Naive B cell (primary cell): ENCODE results near the gene RGS6. TPM values are rescaled to one million over a fixed set of nuclear protein-coding genes. Genes with fewer than 3 reads are reported as not detected.
"Not testable (repeated sequence)": the region's sequence is repeated elsewhere in the genome, so short reads cannot be mapped to it uniquely, and the experiment has no call there.

Source experiments
- ATAC-seq, 2 donors: fragments of 150-1000 bp; cut with Tn5 transposase; 2 replicates each; pipeline ENCODE4 v1.10.0; 2021; ENCODE audit warnings: low read depth in 2 of 2, mild to moderate bottlenecking in 2 of 2, moderate library complexity in 2 of 2
- DNase-seq: peaks from one replicate; pipeline ENCODE4 v3.0.0; 2022
- H3K27ac Mint-ChIP-seq, 6 donors: one replicate each; pipeline ENCODE4 v1.8.0; 2020 to 2022; ENCODE audit warnings: mild to moderate bottlenecking in 6 of 6, mixed read lengths in 6 of 6, moderate library complexity in 5 of 6, inconsistent platforms in 2 of 6
- H3K27me3 Mint-ChIP-seq, 3 donors: one replicate each; pipeline ENCODE4 v1.8.0; 2021 to 2022; ENCODE audit warnings: mixed read lengths in 3 of 3, mild to moderate bottlenecking in 1 of 3
- H3K36me3 Mint-ChIP-seq, 2 donors: one replicate each; pipeline ENCODE4 v1.8.0; 2020 to 2022; ENCODE audit warnings: mixed read lengths in 2 of 2, inconsistent platforms in 1 of 2, mild to moderate bottlenecking in 1 of 2
- H3K4me1 Mint-ChIP-seq, 3 donors: one replicate each; pipeline ENCODE4 v1.8.0; 2020 to 2022; ENCODE audit warnings: mixed read lengths in 3 of 3, inconsistent platforms in 1 of 3, mild to moderate bottlenecking in 1 of 3, moderate library complexity in 1 of 3
- H3K4me3 Mint-ChIP-seq, 8 donors: one replicate each; pipeline ENCODE4 v1.8.0; 2020 to 2022; ENCODE audit warnings: mild to moderate bottlenecking in 8 of 8, mixed read lengths in 8 of 8, moderate library complexity in 8 of 8, inconsistent platforms in 2 of 8
- H3K9me3 Mint-ChIP-seq, 7 donors: one replicate each; pipeline ENCODE4 v1.8.0; 2020 to 2022; ENCODE audit warnings: mixed read lengths in 7 of 7, mild to moderate bottlenecking in 5 of 7, inconsistent platforms in 2 of 7, moderate library complexity in 1 of 7
- polyA plus RNA-seq, 6 donors: library from polyadenylated mRNA; unstranded; fragments of 300-500 nt; fragmentation: Illumina TruSeq; gene quantifications; one replicate each; pipeline ENCODE4 v1.2.3, GENCODE V29; 2021; ENCODE audit warnings: low read depth in 6 of 6

RGS6 gene
- polyA plus RNA-seq, 6 donors from 2014 or later, result 0.06 to 0.28 (median 0.20) TPM; not detected in 2

GRCh38 chr14:71923513-71923912 lies 8.7 kb upstream of the RGS6 start:
- H3K36me3 Mint-ChIP-seq, result no peaks in the 10 kb centered on the region
- H3K27me3 Mint-ChIP-seq, result peaks cover 33 to 44% (median 36%) of the 10 kb centered on the region in 3 donors

GRCh38 chr14:71931492-71932228 lies 569 bp upstream of the RGS6 start:
- peak; percentile 7 to 18 for ATAC-seq
- DNase-seq, result no peak
- Mint-ChIP-seq H3K4me3 (peak overlapping the region in 7 of 8 donors; percentile 7 to 55 (median 32)), H3K27me3 (peaks cover 62 to 72% (median 64%) of the 10 kb centered on the region in 3 donors), H3K4me1 (peaks cover 11 to 14% (median 12%) of the 10 kb centered on the region in 3 donors), H3K36me3 (no peaks in the 10 kb centered on the region), H3K27ac (no peak overlapping the region), H3K9me3 (peaks cover 0 to 3% (median 0%) of the 10 kb centered on the region in 7 donors)

More at GRCh38 chr14:71923513-71923912, 8.7 kb upstream of the RGS6 start:
- Mint-ChIP-seq H3K4me3 (no peak overlapping the region), H3K4me1 (no peaks in the 10 kb centered on the region), H3K9me3 (peaks cover 2 to 19% (median 4%) of the 10 kb centered on the region in 7 donors), H3K27ac (no peak overlapping the region)
- ATAC-seq (no peak), DNase-seq (no peak)

- peak overlapping the region in 4 of 8 donors; percentile 12 to 80 (median 64) for H3K4me3 Mint-ChIP-seq
- ATAC-seq (no peak), DNase-seq (no peak)
- H3K9me3 Mint-ChIP-seq, result peaks cover 0 to 5% (median 0%) of the 10 kb centered on the region in 7 donors
- H3K36me3 Mint-ChIP-seq, result no peaks in the 10 kb centered on the region
- H3K4me1 Mint-ChIP-seq, result peaks cover 11 to 14% (median 12%) of the 10 kb centered on the region in 3 donors
- peaks cover 65 to 84% (median 75%) of the 10 kb centered on the region in 3 donors for H3K27me3 Mint-ChIP-seq
- H3K27ac Mint-ChIP-seq, result no peak overlapping the region
These were observed 865 bp downstream of the RGS6 start for GRCh38 chr14:71933001-71933587.

DNA sequence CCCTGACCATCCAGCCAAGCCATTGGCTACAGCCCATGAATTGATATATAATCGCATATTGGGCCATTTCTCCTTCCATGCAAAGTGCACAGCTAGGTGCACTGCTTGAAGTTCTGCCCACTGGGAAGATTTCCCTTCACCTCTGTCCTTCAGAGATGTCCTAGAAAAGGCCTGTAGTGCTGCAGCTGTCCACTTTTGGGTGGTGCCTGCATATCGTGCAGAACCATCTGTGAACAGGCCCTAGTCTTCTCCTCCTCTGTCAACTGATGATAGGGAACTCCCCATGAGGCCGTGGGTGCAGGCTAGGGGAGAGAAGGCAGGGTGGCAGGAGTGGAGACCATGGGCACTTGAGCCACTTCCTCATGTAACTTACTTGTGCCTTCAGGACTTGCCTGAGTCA lies 6.0 kb downstream of the RGS6 start:
- H3K27ac Mint-ChIP-seq, H3K4me3 Mint-ChIP-seq, H3K4me1 Mint-ChIP-seq, H3K36me3 Mint-ChIP-seq, DNase-seq, ATAC-seq: not testable (repeated sequence)
- Mint-ChIP-seq H3K27me3 (peaks cover 48 to 54% (median 52%) of the 10 kb centered on the region in 3 donors), H3K9me3 (peaks cover 0 to 14% (median 6%) of the 10 kb centered on the region in 7 donors)

GRCh38 chr14:71939344-71939743 lies 7.1 kb downstream of the RGS6 start:
- H3K27ac Mint-ChIP-seq, H3K4me1 Mint-ChIP-seq, DNase-seq, H3K36me3 Mint-ChIP-seq, ATAC-seq, H3K4me3 Mint-ChIP-seq: not testable (repeated sequence)
- peaks cover 38 to 43% (median 42%) of the 10 kb centered on the region in 3 donors for H3K27me3 Mint-ChIP-seq
- peaks cover 0 to 14% (median 6%) of the 10 kb centered on the region in 7 donors for H3K9me3 Mint-ChIP-seq

DNA sequence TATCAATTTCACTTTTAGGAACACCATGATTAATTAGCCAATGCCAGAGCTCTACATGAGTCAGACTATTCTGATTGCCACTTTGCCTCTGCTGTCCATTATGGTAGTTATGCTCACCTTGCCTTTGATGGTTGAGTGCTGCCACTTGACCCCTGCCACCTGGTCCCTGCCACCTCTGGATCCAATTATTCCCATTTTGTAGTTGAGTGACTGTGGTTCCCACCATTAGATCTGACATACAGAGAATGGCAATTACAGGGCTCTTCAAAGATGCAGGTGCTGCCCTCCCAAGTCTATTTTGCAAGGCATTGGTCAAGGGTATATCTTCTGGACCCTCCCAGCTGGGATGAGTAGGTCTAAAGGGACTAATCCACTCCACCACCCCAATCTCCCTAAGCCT lies 8.3 kb downstream of the RGS6 start:
- not testable (repeated sequence) for H3K4me1 Mint-ChIP-seq, H3K36me3 Mint-ChIP-seq, DNase-seq, ATAC-seq, H3K27ac Mint-ChIP-seq, H3K4me3 Mint-ChIP-seq
- H3K9me3 Mint-ChIP-seq, result peaks cover 0 to 14% (median 6%) of the 10 kb centered on the region in 7 donors
- H3K27me3 Mint-ChIP-seq, result peaks cover 35 to 38% (median 37%) of the 10 kb centered on the region in 3 donors

- H3K36me3 Mint-ChIP-seq, H3K4me3 Mint-ChIP-seq, ATAC-seq, DNase-seq, H3K27ac Mint-ChIP-seq, H3K4me1 Mint-ChIP-seq: not testable (repeated sequence)
- peaks cover 27 to 34% (median 30%) of the 10 kb centered on the region in 3 donors for H3K27me3 Mint-ChIP-seq
- peaks cover 0 to 14% (median 6%) of the 10 kb centered on the region in 7 donors for H3K9me3 Mint-ChIP-seq
These were observed 9.4 kb downstream of the RGS6 start for GRCh38 chr14:71941616-71942015.

DNA sequence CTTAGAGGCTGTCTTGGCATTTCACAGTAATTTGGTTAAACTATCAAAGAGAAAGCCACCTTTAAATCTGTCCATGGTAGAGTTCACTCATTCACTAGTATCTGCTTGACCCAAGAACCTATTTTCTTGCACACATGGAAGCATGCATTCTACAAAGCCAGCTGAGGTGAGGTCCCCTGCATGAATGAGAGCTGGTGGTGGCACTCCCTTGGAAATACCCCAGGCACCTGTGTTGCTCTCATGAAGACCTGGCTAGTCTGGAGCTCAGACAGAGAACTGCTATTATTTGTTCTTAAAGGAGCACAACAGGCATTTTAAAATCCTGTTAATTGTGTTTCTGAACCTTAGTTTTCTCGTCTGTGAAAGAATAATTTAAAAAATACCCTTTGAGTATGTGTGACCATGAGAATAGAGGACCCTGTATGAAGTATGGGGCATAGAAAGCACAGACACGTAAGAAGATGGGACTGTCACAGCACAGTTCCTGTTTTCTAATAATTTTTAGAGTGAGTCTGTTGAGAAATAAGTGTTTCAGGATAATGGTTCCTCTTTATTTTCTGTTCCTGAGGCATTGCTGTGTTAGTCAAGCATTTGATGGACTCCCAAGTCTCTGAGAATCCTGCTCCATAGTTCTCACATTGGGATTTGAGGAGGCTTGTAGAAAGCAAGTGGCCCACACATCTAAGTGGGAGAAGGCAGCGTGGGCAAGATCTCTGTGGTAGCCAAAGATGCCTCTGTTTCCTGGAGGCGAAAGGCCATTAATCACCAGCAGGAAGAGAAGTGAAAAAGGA lies 10.9 kb downstream of the RGS6 start:
- Mint-ChIP-seq H3K27ac (no peak overlapping the region), H3K36me3 (peaks cover 0 to 7% of the 10 kb centered on the region in 2 donors)
- no peak for DNase-seq

DNA sequence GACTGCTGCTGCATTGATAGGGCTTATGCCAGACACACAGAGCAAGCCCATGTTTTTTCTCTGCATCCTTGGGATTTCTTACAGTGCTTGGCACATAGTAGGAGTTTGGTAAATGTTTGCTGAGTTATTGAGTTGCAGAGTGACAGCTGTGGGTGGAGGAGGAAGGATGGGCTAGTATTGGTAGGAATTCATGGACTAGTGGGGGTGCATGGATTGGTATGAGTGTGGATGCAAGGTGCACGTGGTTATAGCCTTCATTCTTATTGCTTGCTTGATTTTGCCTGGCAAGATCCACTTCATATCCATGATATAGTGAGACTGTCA lies 11.4 kb downstream of the RGS6 start:
- ATAC-seq, result no peak
- H3K4me1 Mint-ChIP-seq, result peaks cover 0 to 4% (median 0%) of the 10 kb centered on the region in 3 donors
- H3K9me3 Mint-ChIP-seq, result peaks cover 0 to 14% (median 7%) of the 10 kb centered on the region in 7 donors

More for the DNA sequence above, 10.9 kb downstream of the RGS6 start:
- H3K4me1 Mint-ChIP-seq, result peaks cover 0 to 4% (median 0%) of the 10 kb centered on the region in 3 donors
- peaks cover 0 to 14% (median 7%) of the 10 kb centered on the region in 7 donors for H3K9me3 Mint-ChIP-seq
- H3K27me3 Mint-ChIP-seq, result peaks cover 16 to 31% (median 25%) of the 10 kb centered on the region in 3 donors
- H3K4me3 Mint-ChIP-seq, result no peak overlapping the region
- no peak for ATAC-seq

DNA sequence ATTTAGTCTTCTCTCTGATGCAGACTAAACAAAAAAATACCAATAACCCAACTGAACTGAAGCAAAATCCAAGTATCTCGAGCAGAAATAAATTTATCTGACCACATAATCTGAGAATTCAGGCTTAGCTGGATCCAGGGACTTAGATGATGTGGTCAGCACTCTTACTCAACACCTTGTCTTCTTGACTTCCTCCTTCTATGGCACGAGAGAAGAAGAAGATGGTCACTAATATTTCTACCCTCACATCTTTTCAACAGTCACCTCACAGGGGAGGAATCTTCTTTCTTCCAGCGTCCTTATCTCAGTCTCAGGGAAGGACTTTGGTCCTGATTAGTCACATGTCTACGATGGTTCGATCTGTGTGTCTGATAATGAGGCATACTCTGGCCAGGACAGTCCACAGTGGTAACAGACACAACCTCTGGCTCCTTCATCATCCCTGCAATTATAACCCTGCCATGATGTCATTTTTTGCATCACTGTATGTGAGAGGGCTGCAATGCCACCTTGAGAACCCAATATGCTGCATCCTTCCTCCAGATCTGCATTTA lies 15.8 kb downstream of the RGS6 start:
- H3K27ac Mint-ChIP-seq, result no peak overlapping the region
- no peaks in the 10 kb centered on the region for H3K36me3 Mint-ChIP-seq
- peaks cover 0 to 4% (median 0%) of the 10 kb centered on the region in 3 donors for H3K4me1 Mint-ChIP-seq
- ATAC-seq (no peak), DNase-seq (no peak)
- H3K4me3 Mint-ChIP-seq, result no peak overlapping the region
- peaks cover 4 to 11% (median 5%) of the 10 kb centered on the region in 7 donors for H3K9me3 Mint-ChIP-seq
- H3K27me3 Mint-ChIP-seq, result peaks cover 0 to 37% (median 26%) of the 10 kb centered on the region in 3 donors

More for the DNA sequence above, 11.4 kb downstream of the RGS6 start:
- Mint-ChIP-seq H3K36me3 (peaks cover 0 to 7% of the 10 kb centered on the region in 2 donors), H3K4me3 (no peak overlapping the region), H3K27me3 (peaks cover 10 to 31% (median 20%) of the 10 kb centered on the region in 3 donors), H3K27ac (no peak overlapping the region)
- DNase-seq, result no peak

- Mint-ChIP-seq H3K27me3 (peaks cover 7 to 39% (median 29%) of the 10 kb centered on the region in 3 donors), H3K4me1 (no peaks in the 10 kb centered on the region), H3K27ac (no peak overlapping the region), H3K4me3 (no peak overlapping the region), H3K9me3 (peaks cover 4 to 11% (median 5%) of the 10 kb centered on the region in 7 donors), H3K36me3 (no peaks in the 10 kb centered on the region)
- ATAC-seq (no peak), DNase-seq (no peak)
These were observed 20.4 kb downstream of the RGS6 start for GRCh38 chr14:71952381-71953363.

DNA sequence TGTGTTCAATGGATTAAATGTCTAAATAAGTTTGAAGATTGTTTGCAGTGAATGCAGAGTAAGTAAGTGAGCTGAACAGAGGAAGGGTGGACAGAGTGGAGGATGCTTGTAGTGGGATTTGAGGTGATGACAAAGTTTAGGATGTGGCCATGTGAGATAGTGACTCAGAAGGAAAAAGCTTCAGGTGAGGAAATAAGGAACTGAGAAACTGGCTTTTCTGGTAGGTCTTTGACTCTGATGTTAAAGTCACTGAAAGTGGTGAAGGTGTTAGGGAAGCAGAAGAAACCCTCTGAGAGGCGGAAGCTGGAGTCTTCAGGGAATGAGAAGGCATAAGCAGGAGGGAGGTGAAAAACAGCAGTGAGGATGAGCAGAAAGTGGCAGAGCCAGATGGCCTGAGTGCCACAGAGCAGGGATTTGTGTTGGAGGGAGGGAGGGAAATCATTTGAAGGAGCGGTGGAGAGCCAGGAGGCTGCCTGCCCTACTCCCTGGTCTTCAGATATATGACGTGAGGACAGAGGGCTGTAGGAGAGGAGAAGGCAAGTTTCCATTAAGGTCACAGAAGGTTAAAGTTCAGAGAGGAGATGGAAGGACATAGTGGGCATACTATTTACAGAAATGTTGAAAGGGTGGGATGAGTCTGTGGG lies 24.8 kb downstream of the RGS6 start:
- no peaks in the 10 kb centered on the region for H3K36me3 Mint-ChIP-seq
- no peaks in the 10 kb centered on the region for H3K4me1 Mint-ChIP-seq
- H3K9me3 Mint-ChIP-seq, result peaks cover 0 to 3% (median 0%) of the 10 kb centered on the region in 7 donors
- no peak overlapping the region for H3K27ac Mint-ChIP-seq
- H3K27me3 Mint-ChIP-seq, result peaks cover 7 to 16% (median 14%) of the 10 kb centered on the region in 3 donors
- ATAC-seq, result no peak
- DNase-seq, result no peak
- H3K4me3 Mint-ChIP-seq, result no peak overlapping the region
